GM12878 (cell line): ENCODE data around the gene RHCG. TPM values are rescaled to one million over a fixed set of nuclear protein-coding genes. Genes with fewer than 3 reads are reported as not detected.

Experiments
- ATAC-seq: fragments of 200-7000 bp; cut with Tn5 transposase; 3 replicates; pipeline ENCODE4 v1.9.1; 2020; ENCODE audit warnings: mild to moderate bottlenecking, moderate library complexity
- BruUV-seq: library from RNA; stranded (reverse); fragments of 400-500 nt; replicated peaks from 2 replicates; lab custom pipeline; 2021; lab: Mats Ljungman, UMichigan
- CTCF ChIA-PET: fragments of 300-600 bp; sonication (Branson Sonifier 250); formaldehyde crosslinking; extraction: SDS; loops from one replicate; lab custom pipeline; 2021; ENCODE audit warnings: inconsistent platforms; lab: Yijun Ruan, JAX
- POLR2A ChIA-PET: fragments of 350-600 bp; formaldehyde crosslinking; extraction: SDS; loops from one replicate; lab custom pipeline; 2021; ENCODE audit warnings: inconsistent platforms; lab: Charles Lee
- RAD21 ChIA-PET: fragments of 300-600 bp; sonication (Branson Sonifier 250); formaldehyde crosslinking; loops from one replicate; lab custom pipeline; 2023; ENCODE audit warnings: antibody characterized with exemption; ENCODE audit not compliant: unreplicated experiment; lab: Charles Lee
- SMC1A ChIA-PET: fragments of 300-600 bp; sonication (Branson Sonifier 250); formaldehyde crosslinking; loops from one replicate; lab custom pipeline; 2023; ENCODE audit not compliant: unreplicated experiment, uncharacterized antibody; lab: Charles Lee
- DNase-seq: peaks from one replicate; pipeline ENCODE4 v3.0.0-alpha.2; 2011; ENCODE audit warnings: low read depth, low spot score
- FAIRE-seq: peaks from 3 replicates; lab custom pipeline; 2011; peaks lifted over from hg19 to GRCh38; lab: Jason Lieb, UNC
- H2AFZ ChIP-seq: 2 replicates; pipeline ENCODE4 v1.6.0; 2011; ENCODE audit warnings: low read depth, low read length, control low read depth; ENCODE audit not compliant: control insufficient read depth
- H3K27ac ChIP-seq: 2 replicates; pipeline ENCODE4 v1.5.1; 2011; ENCODE audit warnings: control low read depth; ENCODE audit not compliant: control insufficient read depth, insufficient read depth
- H3K27me3 ChIP-seq, 2 experiments: replicated peaks in 1 of 2; 2 replicates each; pipeline versions ENCODE4 v1.6.0 to v1.6.1; 2011; ENCODE audit warnings: low read length in 1 of 2; ENCODE audit not compliant: control insufficient read depth in 2 of 2, insufficient read depth in 2 of 2
- H3K36me3 ChIP-seq, 2 experiments: 2 replicates each; pipeline ENCODE4 v1.5.1; 2011; ENCODE audit warnings: low read length in 1 of 2; ENCODE audit not compliant: control insufficient read depth in 2 of 2, insufficient read depth in 2 of 2
- H3K4me1 ChIP-seq: 2 replicates; pipeline ENCODE4 v1.6.1; 2011; ENCODE audit warnings: mild to moderate bottlenecking, low read length, moderate library complexity, mixed read lengths; ENCODE audit not compliant: control insufficient read depth, insufficient read depth
- H3K4me2 ChIP-seq: 2 replicates; pipeline ENCODE4 v1.6.0; 2011; ENCODE audit warnings: control low read depth; ENCODE audit not compliant: control insufficient read depth, insufficient read depth
- H3K4me3 ChIP-seq: fragments of 200-600 bp; sonication (generic); 2 replicates; pipeline ENCODE4 v1.5.1; 2016
- H3K79me2 ChIP-seq: 2 replicates; pipeline ENCODE4 v1.6.0; 2011; ENCODE audit warnings: low read length; ENCODE audit not compliant: control insufficient read depth, insufficient read depth
- H3K9ac ChIP-seq: 2 replicates; pipeline ENCODE4 v1.8.0; 2011; ENCODE audit warnings: low read length, control low read depth, mixed read lengths; ENCODE audit not compliant: control insufficient read depth, insufficient read depth
- H3K9me3 ChIP-seq: replicated peaks from 3 replicates; pipeline ENCODE4 v1.5.1; 2011; ENCODE audit warnings: mild to moderate bottlenecking, low read length; ENCODE audit not compliant: control insufficient read depth, insufficient read depth
- H4K20me1 ChIP-seq: 2 replicates; pipeline ENCODE4 v1.6.0; 2011; ENCODE audit not compliant: control insufficient read depth, insufficient read depth
- HDGF ChIP-seq: fragments of 450-650 bp; IDR thresholded peaks from 2 replicates; pipeline ENCODE4 v1.6.1; 2016; ENCODE audit warnings: antibody characterized with exemption
- MEF2A ChIP-seq: IDR thresholded peaks from 2 replicates; pipeline ENCODE4 v1.6.1; 2011; ENCODE audit warnings: low read depth, mild to moderate bottlenecking, low read length, moderate library complexity; ENCODE audit not compliant: insufficient read depth
- NRF1 ChIP-seq: conservative IDR thresholded peaks from 2 replicates; pipeline ENCODE4 v1.6.1; 2011; ENCODE audit warnings: mild to moderate bottlenecking, low read depth, low read length, improper control_type of control experiment
- RCOR1 ChIP-seq: conservative IDR thresholded peaks from 2 replicates; pipeline ENCODE4 v1.6.1; 2012; ENCODE audit warnings: low read depth, low read length, improper control_type of control experiment
- SPI1 ChIP-seq: IDR thresholded peaks from 2 replicates; pipeline ENCODE4 v1.6.1; 2011; ENCODE audit warnings: low read depth, mild to moderate bottlenecking, low read length, moderate library complexity, borderline replicate concordance; ENCODE audit not compliant: insufficient read depth
- SUPT20H ChIP-seq: IDR thresholded peaks from 2 replicates; pipeline ENCODE4 v1.6.1; 2011; ENCODE audit warnings: low read depth, mild to moderate bottlenecking, low read length, moderate library complexity, borderline replicate concordance; ENCODE audit not compliant: control insufficient read depth
- SUZ12 ChIP-seq: fragments of 200-600 bp; sonication (generic); IDR thresholded peaks from one replicate; pipeline ENCODE4 v1.6.1; 2018; ENCODE audit warnings: antibody characterized with exemption, mild to moderate bottlenecking; ENCODE audit not compliant: unreplicated experiment
- YBX1 ChIP-seq: fragments of 450-650 bp; IDR thresholded peaks from 2 replicates; pipeline ENCODE4 v1.6.1; 2016; ENCODE audit warnings: antibody characterized with exemption
- ZSCAN29 ChIP-seq: fragments of 450-650 bp; IDR thresholded peaks from 2 replicates; pipeline ENCODE4 v1.6.1; 2017; ENCODE audit warnings: mild to moderate bottlenecking, moderate library complexity
- WGBS: methylation state at CpG from one replicate; pipeline ENCODE4 v1.1.6; 2016; ENCODE audit warnings: low lambda C conversion rate; ENCODE audit not compliant: insufficient replicate concordance, insufficient coverage; ENCODE audit errors: missing lambda C conversion rate; 5-methylcytosine and 5-hydroxymethylcytosine counted together
- in situ Hi-C: fragments of 300-500 bp; cut with MboI; formaldehyde crosslinking; loops from 9 replicates; pipeline ENCODE4 v1.14.3; 2018; ENCODE audit warnings: mixed read lengths
- intact Hi-C: fragments of 100-400 bp; cut with micrococcal nuclease; formaldehyde crosslinking; loops from one replicate; pipeline ENCODE4 v1.14.2; 2022; ENCODE audit not compliant: unreplicated experiment
- polyA plus RNA-seq, 11 experiments: library from polyadenylated mRNA; depleted of rRNA in 4 of 11; unstranded in 6 of 11; stranded (reverse) in 5 of 11; fragments of >200 nt; fragmentation: Nextera tagmentation in 4 of 11; fragmentation: Illumina TruSeq in 1 of 11; extraction: Ambion mirVana in 4 of 11; extraction: Trizol in 1 of 11; gene quantifications; 1 replicate in 1 of 11; 2 replicates in 10 of 11; pipeline versions ENCODE4 v1.2.1 to v1.2.3, GENCODE V29; 2011 to 2016; ENCODE audit warnings: inconsistent platforms in 2 of 11, missing spikeins in 2 of 11, low read depth in 1 of 11
- total RNA-seq, 4 experiments: library from RNA; depleted of rRNA in 3 of 4; stranded (reverse); fragments of >200 nt in 3 of 4; fragmentation: Illumina TruSeq in 1 of 4; extraction: Trizol in 1 of 4; gene quantifications; 2 replicates each; pipeline versions ENCODE4 v1.2.1 to v1.2.3, GENCODE V29; 2013 to 2021
- TF ChIP-seq, protein P1 (sequence below): fragments of 450-650 bp; IDR thresholded peaks from 2 replicates; pipeline ENCODE4 v1.6.1; 2017; ENCODE audit warnings: antibody characterized with exemption, mild to moderate bottlenecking, moderate library complexity
- TF ChIP-seq, protein P2 (sequence below): IDR thresholded peaks from 2 replicates; pipeline ENCODE4 v1.6.1; 2011; ENCODE audit warnings: borderline replicate concordance, low read depth, mild to moderate bottlenecking, moderate library complexity, low read length; ENCODE audit not compliant: insufficient read depth, poor library complexity, severe bottlenecking
- TF ChIP-seq, protein P3 (sequence below): fragments of 450-650 bp; IDR thresholded peaks from 2 replicates; pipeline ENCODE4 v1.6.1; 2016; ENCODE audit warnings: mild to moderate bottlenecking
- TF ChIP-seq, protein P4 (sequence below): IDR thresholded peaks from 2 replicates; pipeline ENCODE4 v1.6.1; 2012; ENCODE audit warnings: improper control_type of control experiment, low read depth, low read length; ENCODE audit not compliant: insufficient replicate concordance

Gene RHCG
- total and polyA plus RNA-seq, 10 of the 15 experiments (the other 5 are each of a cell fraction or from before 2014, with no cell fraction given): 0.05 to 0.11 TPM; not detected in 8

DNA sequence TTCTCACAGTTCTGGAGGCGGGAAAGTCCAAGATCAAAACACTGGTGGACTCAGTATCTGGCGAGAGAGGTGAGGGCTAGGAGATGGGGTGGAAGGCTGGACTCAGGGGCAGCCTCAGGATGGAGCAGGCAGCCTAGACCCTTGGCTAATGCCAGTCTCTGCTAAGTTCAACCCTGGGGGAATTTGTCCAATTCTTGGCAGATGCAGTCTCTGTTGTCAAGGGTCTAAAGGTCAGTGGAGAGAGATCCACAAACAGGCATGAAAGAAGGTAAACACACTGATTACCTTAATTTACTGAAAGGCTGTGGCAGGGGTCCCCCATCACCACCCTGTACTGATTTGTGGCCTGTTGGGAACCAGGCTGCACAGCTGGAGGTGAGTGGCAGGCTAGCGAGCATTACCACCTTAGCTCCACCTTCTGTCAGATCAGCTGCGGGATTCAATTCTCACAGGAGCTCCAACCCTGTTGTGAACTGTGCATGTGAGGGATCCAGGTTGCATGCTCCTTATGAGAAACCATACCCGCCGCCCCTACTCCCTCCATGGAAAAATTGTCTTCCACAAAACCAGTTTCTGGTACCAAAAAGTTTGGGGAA is 32.5 kb upstream of the RHCG start:
- BruUV-seq: no TSS peak
- no peak for TF ChIP-seq YBX1
- no peak for TF ChIP-seq HDGF
- TF ChIP-seq, protein P1, sequence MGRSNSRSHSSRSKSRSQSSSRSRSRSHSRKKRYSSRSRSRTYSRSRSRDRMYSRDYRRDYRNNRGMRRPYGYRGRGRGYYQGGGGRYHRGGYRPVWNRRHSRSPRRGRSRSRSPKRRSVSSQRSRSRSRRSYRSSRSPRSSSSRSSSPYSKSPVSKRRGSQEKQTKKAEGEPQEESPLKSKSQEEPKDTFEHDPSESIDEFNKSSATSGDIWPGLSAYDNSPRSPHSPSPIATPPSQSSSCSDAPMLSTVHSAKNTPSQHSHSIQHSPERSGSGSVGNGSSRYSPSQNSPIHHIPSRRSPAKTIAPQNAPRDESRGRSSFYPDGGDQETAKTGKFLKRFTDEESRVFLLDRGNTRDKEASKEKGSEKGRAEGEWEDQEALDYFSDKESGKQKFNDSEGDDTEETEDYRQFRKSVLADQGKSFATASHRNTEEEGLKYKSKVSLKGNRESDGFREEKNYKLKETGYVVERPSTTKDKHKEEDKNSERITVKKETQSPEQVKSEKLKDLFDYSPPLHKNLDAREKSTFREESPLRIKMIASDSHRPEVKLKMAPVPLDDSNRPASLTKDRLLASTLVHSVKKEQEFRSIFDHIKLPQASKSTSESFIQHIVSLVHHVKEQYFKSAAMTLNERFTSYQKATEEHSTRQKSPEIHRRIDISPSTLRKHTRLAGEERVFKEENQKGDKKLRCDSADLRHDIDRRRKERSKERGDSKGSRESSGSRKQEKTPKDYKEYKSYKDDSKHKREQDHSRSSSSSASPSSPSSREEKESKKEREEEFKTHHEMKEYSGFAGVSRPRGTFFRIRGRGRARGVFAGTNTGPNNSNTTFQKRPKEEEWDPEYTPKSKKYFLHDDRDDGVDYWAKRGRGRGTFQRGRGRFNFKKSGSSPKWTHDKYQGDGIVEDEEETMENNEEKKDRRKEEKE: no peak
- TF ChIP-seq, protein P2, sequence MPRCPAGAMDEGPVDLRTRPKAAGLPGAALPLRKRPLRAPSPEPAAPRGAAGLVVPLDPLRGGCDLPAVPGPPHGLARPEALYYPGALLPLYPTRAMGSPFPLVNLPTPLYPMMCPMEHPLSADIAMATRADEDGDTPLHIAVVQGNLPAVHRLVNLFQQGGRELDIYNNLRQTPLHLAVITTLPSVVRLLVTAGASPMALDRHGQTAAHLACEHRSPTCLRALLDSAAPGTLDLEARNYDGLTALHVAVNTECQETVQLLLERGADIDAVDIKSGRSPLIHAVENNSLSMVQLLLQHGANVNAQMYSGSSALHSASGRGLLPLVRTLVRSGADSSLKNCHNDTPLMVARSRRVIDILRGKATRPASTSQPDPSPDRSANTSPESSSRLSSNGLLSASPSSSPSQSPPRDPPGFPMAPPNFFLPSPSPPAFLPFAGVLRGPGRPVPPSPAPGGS: no peak
- no peak for TF ChIP-seq MEF2A
- TF ChIP-seq SPI1: no peak
- TF ChIP-seq RCOR1: no peak
- TF ChIP-seq SUZ12: no peak
- no peak for TF ChIP-seq SUPT20H
- TF ChIP-seq, protein P3, sequence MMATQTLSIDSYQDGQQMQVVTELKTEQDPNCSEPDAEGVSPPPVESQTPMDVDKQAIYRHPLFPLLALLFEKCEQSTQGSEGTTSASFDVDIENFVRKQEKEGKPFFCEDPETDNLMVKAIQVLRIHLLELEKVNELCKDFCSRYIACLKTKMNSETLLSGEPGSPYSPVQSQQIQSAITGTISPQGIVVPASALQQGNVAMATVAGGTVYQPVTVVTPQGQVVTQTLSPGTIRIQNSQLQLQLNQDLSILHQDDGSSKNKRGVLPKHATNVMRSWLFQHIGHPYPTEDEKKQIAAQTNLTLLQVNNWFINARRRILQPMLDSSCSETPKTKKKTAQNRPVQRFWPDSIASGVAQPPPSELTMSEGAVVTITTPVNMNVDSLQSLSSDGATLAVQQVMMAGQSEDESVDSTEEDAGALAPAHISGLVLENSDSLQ: no peak
- TF ChIP-seq, protein P4, sequence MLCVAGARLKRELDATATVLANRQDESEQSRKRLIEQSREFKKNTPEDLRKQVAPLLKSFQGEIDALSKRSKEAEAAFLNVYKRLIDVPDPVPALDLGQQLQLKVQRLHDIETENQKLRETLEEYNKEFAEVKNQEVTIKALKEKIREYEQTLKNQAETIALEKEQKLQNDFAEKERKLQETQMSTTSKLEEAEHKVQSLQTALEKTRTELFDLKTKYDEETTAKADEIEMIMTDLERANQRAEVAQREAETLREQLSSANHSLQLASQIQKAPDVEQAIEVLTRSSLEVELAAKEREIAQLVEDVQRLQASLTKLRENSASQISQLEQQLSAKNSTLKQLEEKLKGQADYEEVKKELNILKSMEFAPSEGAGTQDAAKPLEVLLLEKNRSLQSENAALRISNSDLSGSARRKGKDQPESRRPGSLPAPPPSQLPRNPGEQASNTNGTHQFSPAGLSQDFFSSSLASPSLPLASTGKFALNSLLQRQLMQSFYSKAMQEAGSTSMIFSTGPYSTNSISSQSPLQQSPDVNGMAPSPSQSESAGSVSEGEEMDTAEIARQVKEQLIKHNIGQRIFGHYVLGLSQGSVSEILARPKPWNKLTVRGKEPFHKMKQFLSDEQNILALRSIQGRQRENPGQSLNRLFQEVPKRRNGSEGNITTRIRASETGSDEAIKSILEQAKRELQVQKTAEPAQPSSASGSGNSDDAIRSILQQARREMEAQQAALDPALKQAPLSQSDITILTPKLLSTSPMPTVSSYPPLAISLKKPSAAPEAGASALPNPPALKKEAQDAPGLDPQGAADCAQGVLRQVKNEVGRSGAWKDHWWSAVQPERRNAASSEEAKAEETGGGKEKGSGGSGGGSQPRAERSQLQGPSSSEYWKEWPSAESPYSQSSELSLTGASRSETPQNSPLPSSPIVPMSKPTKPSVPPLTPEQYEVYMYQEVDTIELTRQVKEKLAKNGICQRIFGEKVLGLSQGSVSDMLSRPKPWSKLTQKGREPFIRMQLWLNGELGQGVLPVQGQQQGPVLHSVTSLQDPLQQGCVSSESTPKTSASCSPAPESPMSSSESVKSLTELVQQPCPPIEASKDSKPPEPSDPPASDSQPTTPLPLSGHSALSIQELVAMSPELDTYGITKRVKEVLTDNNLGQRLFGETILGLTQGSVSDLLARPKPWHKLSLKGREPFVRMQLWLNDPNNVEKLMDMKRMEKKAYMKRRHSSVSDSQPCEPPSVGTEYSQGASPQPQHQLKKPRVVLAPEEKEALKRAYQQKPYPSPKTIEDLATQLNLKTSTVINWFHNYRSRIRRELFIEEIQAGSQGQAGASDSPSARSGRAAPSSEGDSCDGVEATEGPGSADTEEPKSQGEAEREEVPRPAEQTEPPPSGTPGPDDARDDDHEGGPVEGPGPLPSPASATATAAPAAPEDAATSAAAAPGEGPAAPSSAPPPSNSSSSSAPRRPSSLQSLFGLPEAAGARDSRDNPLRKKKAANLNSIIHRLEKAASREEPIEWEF: no peak
- TF ChIP-seq NRF1: no peak
- no peak for TF ChIP-seq ZSCAN29

More for the DNA sequence above, 32.5 kb upstream of the RHCG start:
- in situ Hi-C loops (no loop called here), intact Hi-C loops (no loop called here)
- H3K36me3 ChIP-seq: no peaks in the 10 kb centered on the region
- H2AFZ ChIP-seq: no peak overlapping the region
- H4K20me1 ChIP-seq: no peaks in the 10 kb centered on the region
- H3K4me1 ChIP-seq: no peaks in the 10 kb centered on the region
- FAIRE-seq (no peak), ATAC-seq (no peak), DNase-seq (no peak)
- SMC1A ChIA-PET: no interaction called here
- CTCF ChIA-PET: interaction anchor here (0.6 kb wide), 1 partner anchor 86 kb away, joined by 3 read pairs; no protein-coding TSS in a partner anchor
- H3K9me3 ChIP-seq: no peaks in the 10 kb centered on the region
- no peak overlapping the region for H3K4me3 ChIP-seq
- no peaks in the 10 kb centered on the region for H3K79me2 ChIP-seq
- WGBS: 53% methylated on average over 6 of the region's 6 CpGs
- no peaks in the 10 kb centered on the region for H3K27me3 ChIP-seq
- no peak overlapping the region for H3K9ac ChIP-seq
- H3K4me2 ChIP-seq: no peak overlapping the region
- RAD21 ChIA-PET: no interaction called here
- no peak overlapping the region for H3K27ac ChIP-seq
- POLR2A ChIA-PET: no interaction called here
